ENCODE data around the gene MICAL2. TPM values are rescaled to one million over a fixed set of nuclear protein-coding genes. Genes with fewer than 3 reads are reported as not detected.

The MICAL2 gene
- total and polyA plus RNA-seq, 7 donors: 6.8 to 45.7 (median 15.0) TPM

DNA sequence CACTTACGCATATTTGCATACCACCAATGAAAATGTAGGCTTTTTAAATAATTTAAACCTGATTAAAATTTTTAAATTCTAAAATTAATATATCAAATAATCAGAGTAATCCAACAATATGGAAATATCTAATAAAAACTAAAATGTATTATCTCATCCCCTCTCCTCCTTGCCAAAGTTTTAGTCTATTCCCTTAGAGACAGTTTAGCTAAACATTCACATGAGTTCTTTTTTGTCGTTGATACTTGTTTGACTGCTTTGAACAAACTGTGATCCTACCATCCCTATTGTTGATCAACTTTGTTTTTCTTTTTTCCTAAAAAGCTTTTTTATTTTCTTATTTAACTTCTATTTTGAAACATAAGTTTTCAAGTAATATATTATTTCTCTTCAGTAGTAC is 185.6 kb downstream of the MICAL2 start:
- no peaks in the 10 kb centered on the region for H3K36me3 ChIP-seq (ENCODE audit: insufficient read depth in 1 of 2, low read depth in 1 of 2)
- ATAC-seq: no peak
- H3K4me3 ChIP-seq: no peak overlapping the region
- intact Hi-C loops (cut with DNase I): no loop called here
- no peaks in the 10 kb centered on the region for H3K27me3 ChIP-seq (ENCODE audit: insufficient read depth in 3 of 3, low read length in 2 of 3)
- no peaks in the 10 kb centered on the region for H3K4me1 ChIP-seq
- peaks cover 7% of the 10 kb centered on the region for H3K9me3 ChIP-seq
- DNase-seq: no peak
- TF ChIP-seq, protein P1, sequence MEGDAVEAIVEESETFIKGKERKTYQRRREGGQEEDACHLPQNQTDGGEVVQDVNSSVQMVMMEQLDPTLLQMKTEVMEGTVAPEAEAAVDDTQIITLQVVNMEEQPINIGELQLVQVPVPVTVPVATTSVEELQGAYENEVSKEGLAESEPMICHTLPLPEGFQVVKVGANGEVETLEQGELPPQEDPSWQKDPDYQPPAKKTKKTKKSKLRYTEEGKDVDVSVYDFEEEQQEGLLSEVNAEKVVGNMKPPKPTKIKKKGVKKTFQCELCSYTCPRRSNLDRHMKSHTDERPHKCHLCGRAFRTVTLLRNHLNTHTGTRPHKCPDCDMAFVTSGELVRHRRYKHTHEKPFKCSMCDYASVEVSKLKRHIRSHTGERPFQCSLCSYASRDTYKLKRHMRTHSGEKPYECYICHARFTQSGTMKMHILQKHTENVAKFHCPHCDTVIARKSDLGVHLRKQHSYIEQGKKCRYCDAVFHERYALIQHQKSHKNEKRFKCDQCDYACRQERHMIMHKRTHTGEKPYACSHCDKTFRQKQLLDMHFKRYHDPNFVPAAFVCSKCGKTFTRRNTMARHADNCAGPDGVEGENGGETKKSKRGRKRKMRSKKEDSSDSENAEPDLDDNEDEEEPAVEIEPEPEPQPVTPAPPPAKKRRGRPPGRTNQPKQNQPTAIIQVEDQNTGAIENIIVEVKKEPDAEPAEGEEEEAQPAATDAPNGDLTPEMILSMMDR (IDR thresholded peaks at IDR 0.05): no peak
- 79 to 87% (median 82%) methylated on average over 2 of the region's 2 CpGs for WGBS, 3 donors
- H3K27ac ChIP-seq: no peak overlapping the region

DNA sequence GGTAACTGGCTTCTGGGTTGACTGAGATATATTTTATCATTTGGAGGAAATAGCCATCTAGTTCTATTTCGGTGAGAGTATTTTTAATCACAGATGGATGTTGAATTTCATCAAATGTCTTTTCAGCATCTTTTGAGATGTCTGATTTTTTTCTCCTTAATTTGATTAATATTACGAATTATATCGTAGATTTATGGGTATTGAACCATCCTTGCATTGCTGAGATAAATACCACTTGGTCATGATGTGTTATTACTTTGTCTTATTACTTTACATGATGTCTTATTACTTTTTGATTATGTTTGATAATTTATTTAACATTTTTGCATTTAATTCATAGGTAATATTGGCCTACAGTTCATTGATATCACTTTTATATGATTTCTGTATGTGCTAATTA is 188.2 kb downstream of the MICAL2 start:
- H3K9me3 ChIP-seq: peaks cover 7% of the 10 kb centered on the region
- TF ChIP-seq, protein P1 (IDR thresholded peaks at IDR 0.05): no peak
- DNase-seq (no peak), ATAC-seq (no peak)
- no peaks in the 10 kb centered on the region for H3K36me3 ChIP-seq (ENCODE audit: insufficient read depth in 1 of 2, low read depth in 1 of 2)
- no peak overlapping the region for H3K27ac ChIP-seq
- intact Hi-C loops (cut with DNase I): no loop called here
- no peaks in the 10 kb centered on the region for H3K4me1 ChIP-seq
- no peaks in the 10 kb centered on the region for H3K27me3 ChIP-seq (ENCODE audit: insufficient read depth in 3 of 3, low read length in 2 of 3)
- no peak overlapping the region for H3K4me3 ChIP-seq
- 97 to 98% (median 97%) methylated on average over 3 of the region's 3 CpGs for WGBS, 3 donors

DNA sequence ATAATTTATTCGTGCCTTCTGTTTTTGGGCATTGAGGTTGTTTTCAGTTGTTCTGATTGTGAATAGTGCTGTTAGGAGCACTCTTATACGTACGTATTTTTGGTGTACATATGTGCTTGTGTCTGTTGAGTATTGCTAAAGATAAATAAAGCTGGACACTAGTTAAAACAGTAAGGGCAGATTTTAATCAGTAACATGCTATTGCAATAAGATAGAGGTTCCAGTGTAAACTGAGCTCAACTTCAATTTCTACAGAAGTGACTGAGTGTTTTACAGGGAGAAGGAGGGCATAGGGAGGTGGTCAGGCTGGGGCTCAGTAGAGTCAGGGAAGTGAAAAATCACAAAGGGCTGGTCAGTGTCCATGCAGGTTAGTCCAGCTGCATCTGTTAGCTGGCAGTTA is 191.0 kb downstream of the MICAL2 start:
- no peak for DNase-seq
- TF ChIP-seq, protein P1 (IDR thresholded peaks at IDR 0.05): no peak
- 94 to 96% (median 96%) methylated on average over 3 of the region's 3 CpGs for WGBS, 3 donors
- H3K4me1 ChIP-seq: no peaks in the 10 kb centered on the region
- no peaks in the 10 kb centered on the region for H3K27me3 ChIP-seq (ENCODE audit: insufficient read depth in 3 of 3, low read length in 2 of 3)
- intact Hi-C loops (cut with DNase I): no loop called here
- H3K27ac ChIP-seq: no peak overlapping the region
- no peak for ATAC-seq
- H3K4me3 ChIP-seq: no peak overlapping the region
- H3K36me3 ChIP-seq (ENCODE audit: insufficient read depth in 1 of 2, low read depth in 1 of 2): no peaks in the 10 kb centered on the region
- peaks cover 7% of the 10 kb centered on the region for H3K9me3 ChIP-seq

DNA sequence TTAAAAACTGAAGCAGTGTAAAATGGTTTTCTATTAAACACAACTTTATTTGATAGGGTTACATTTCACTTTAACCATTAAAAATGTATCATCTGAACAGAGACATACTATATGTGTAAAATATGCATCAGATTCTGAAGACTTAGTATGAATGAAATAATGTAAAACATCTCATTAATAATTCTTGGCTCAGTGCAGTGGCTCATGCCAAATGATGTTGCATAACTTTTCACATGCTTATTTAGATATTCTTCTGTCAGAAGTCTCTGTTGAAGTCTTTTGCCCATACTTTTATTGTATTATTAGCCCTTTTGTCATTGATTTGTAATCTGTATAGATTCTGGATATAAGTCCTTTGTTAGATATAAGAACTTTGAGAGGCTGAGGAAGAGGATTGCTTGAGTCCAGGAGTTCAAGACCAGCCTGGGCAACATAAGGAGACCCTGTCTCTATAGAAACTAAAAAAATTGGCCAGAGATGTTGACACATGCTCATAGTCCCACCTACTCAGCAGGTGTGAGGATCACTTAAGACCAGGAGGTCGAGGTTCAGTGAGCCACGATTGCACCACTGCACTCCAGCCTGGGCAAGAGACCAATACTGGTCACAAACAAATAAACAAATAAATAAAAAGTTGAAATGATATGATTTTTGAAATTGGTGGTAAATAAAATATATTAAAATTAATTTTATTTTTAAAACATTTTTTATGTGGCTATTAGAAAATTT is 193.2 kb downstream of the MICAL2 start:
- peaks cover 5% of the 10 kb centered on the region for H3K9me3 ChIP-seq
- TF ChIP-seq, protein P1 (IDR thresholded peaks at IDR 0.05): no peak
- no peaks in the 10 kb centered on the region for H3K27me3 ChIP-seq (ENCODE audit: insufficient read depth in 3 of 3, low read length in 2 of 3)
- no peaks in the 10 kb centered on the region for H3K4me1 ChIP-seq
- H3K27ac ChIP-seq: no peak overlapping the region
- H3K4me3 ChIP-seq: no peak overlapping the region
- intact Hi-C loops (cut with DNase I): no loop called here
- ATAC-seq (no peak), DNase-seq (no peak)
- WGBS, 3 donors: 43 to 62% (median 61%) methylated on average over 2 of the region's 2 CpGs
- no peaks in the 10 kb centered on the region for H3K36me3 ChIP-seq (ENCODE audit: insufficient read depth in 1 of 2, low read depth in 1 of 2)

DNA sequence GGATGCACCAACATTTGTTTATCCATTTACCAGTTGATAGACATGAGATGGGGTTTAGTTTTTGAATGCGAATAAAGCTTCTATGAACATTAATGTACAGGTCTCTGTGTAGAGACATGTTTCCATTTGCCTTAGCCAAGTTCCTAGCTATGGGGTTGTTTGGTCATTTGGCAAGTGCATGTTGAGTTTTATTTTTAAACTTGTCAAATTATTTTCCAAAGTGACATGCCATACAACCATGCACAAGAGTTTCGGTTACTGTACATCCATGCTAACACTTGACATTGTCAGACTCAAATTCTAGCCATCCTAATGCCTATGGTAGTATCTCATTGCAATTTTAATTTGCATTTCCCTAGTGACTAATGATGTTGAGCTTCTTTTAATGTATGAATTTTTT is 196.4 kb downstream of the MICAL2 start:
- WGBS, 3 donors: 45 to 62% (median 60%) methylated on average over 2 of the region's 2 CpGs
- H3K9me3 ChIP-seq: no peaks in the 10 kb centered on the region
- ATAC-seq: no peak

More for the DNA sequence above, 196.4 kb downstream of the MICAL2 start:
- intact Hi-C loops (cut with DNase I): no loop called here
- Histone ChIP-seq H3K36me3 (ENCODE audit: insufficient read depth in 1 of 2, low read depth in 1 of 2) (no peaks in the 10 kb centered on the region), H3K27me3 (ENCODE audit: insufficient read depth in 3 of 3, low read length in 2 of 3) (no peaks in the 10 kb centered on the region), H3K4me3 (no peak overlapping the region), H3K4me1 (no peaks in the 10 kb centered on the region), H3K27ac (no peak overlapping the region)
- DNase-seq: no peak
- TF ChIP-seq, protein P1 (IDR thresholded peaks at IDR 0.05): no peak

All from psoas muscle (tissue), 8 donors.